ENCODE data around the gene MIPOL1. TPM values are rescaled to one million over a fixed set of nuclear protein-coding genes. Genes with fewer than 3 reads are reported as not detected.

Gene MIPOL1
- total and polyA plus RNA-seq, 7 donors = 0.77 to 5.6 (median 5.1) TPM

DNA sequence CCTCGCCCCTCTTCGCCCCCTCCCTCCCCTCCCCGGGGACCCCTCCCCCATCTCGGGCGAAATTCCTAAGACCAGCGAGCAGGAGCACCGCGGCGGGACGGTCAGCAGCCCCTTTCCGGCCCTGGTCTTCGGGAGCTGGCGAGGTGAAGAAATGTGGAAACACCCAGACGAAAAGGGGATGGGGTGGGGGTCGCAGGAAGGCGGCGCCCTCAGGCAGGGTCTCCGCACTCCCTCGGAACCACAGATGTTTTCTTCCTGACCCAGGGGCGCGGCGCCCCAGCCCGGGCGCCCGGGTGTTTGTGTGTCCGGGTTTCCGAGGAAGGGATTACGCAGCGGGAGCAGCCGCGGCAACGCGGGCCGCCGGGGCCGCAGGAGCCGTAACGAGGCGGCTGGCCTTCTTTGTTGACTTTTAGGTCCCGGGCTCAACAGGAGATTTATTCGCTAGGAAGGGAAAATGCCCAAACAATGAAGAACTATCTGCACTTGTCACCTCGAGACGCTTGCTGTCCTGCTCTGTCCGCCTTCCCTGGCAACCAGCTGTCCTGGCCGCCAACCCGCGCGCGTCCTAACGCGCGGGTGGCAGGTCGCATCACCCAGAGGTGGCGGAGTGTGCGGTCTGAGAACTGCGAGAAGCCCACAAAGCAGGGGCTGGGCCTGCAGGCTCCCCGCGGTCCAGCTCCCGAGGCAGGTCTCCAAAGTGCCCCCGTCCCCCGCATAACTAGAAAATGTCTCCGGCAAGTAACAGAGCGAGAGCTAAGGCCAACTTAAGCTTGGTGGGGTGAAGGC lies 390.3 kb downstream of the MIPOL1 start:
- DNase-seq (no peak), ATAC-seq (no peak)
- no peak overlapping the region for H3K27ac ChIP-seq
- no peaks in the 10 kb centered on the region for H3K36me3 ChIP-seq (ENCODE audit: insufficient read depth in 1 of 2, low read depth in 1 of 2)
- H3K27me3 ChIP-seq (ENCODE audit: insufficient read depth in 3 of 3, low read length in 2 of 3) = peaks cover 5 to 98% (median 56%) of the 10 kb centered on the region in 3 donors
- intact Hi-C loops (cut with DNase I) = no loop called here
- peak overlapping the region; percentile 24 for H3K4me3 ChIP-seq
- WGBS, 3 donors = 2 to 5% (median 4%) methylated on average over 53 to 63 of the region's 63 CpGs
- no peak for TF ChIP-seq CTCF (IDR thresholded peaks at IDR 0.05)
- peaks cover 8% of the 10 kb centered on the region for H3K4me1 ChIP-seq
- no peaks in the 10 kb centered on the region for H3K9me3 ChIP-seq

GRCh38 chr14:37588667-37588955 lies 390.9 kb downstream of the MIPOL1 start:
- no peak for DNase-seq
- no peak overlapping the region for H3K4me3 ChIP-seq

GRCh38 chr14:37588956-37589714 lies 391.4 kb downstream of the MIPOL1 start:
- Histone ChIP-seq H3K9me3 (no peaks in the 10 kb centered on the region), H3K36me3 (ENCODE audit: insufficient read depth in 1 of 2, low read depth in 1 of 2) (no peaks in the 10 kb centered on the region), H3K4me3 (no peak overlapping the region), H3K27me3 (ENCODE audit: insufficient read depth in 3 of 3, low read length in 2 of 3) (peaks cover 5 to 99% (median 48%) of the 10 kb centered on the region in 3 donors), H3K27ac (no peak overlapping the region), H3K4me1 (peaks cover 7% of the 10 kb centered on the region)
- intact Hi-C loops (cut with DNase I) = no loop called here
- no peak for DNase-seq
- TF ChIP-seq CTCF (IDR thresholded peaks at IDR 0.05) = no peak
- 24 to 28% (median 27%) methylated on average over 16 of the region's 16 CpGs for WGBS, 3 donors
- ATAC-seq = no peak

More at GRCh38 chr14:37588667-37588955, 390.9 kb downstream of the MIPOL1 start:
- Histone ChIP-seq H3K27ac (no peak overlapping the region), H3K27me3 (ENCODE audit: insufficient read depth in 3 of 3, low read length in 2 of 3) (peaks cover 5 to 99% (median 52%) of the 10 kb centered on the region in 3 donors), H3K9me3 (no peaks in the 10 kb centered on the region), H3K36me3 (ENCODE audit: insufficient read depth in 1 of 2, low read depth in 1 of 2) (no peaks in the 10 kb centered on the region), H3K4me1 (peaks cover 8% of the 10 kb centered on the region)
- no peak for TF ChIP-seq CTCF (IDR thresholded peaks at IDR 0.05)
- 26 to 34% (median 34%) methylated on average over 6 of the region's 6 CpGs for WGBS, 3 donors
- intact Hi-C loops (cut with DNase I) = no loop called here
- no peak for ATAC-seq

DNA sequence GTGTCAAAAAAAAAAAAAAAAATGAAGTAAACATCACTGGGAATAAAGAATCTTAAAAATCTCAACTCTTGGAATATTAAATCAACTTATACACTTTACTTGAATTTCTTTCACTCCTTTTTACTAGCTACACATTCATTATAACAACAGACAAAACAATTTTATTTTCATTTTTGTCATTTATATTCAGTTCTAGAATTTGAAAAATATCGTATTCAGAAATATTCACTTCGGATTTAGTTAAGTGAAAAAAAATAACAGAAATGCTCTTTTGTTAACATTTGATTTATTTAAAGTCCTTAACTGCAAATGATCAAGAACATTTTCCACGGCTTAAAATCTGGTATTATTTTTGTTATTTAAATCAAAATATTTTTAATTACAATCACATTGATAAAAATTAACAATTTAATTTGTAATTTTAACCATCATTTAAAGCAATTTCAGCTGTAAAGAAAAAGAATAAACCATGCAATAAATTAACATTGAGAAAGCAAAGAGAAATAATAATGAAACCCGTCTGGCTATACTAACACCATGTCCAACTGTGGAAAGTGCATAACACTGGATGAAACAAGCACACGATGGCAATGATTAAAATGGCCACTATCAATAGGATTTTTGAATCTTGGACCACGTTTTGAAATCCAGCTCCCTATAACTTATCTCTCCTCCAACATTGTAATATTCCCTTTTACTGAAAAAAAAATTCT lies 392.1 kb downstream of the MIPOL1 start:
- no peak for TF ChIP-seq CTCF (IDR thresholded peaks at IDR 0.05)
- DNase-seq (no peak), ATAC-seq (no peak)
- H3K27ac ChIP-seq = no peak overlapping the region
- intact Hi-C loops (cut with DNase I) = loop anchor here in 1 of 2 donors (10.0 kb wide), 1 partner anchor 345 kb away; no protein-coding TSS in a partner anchor
- no peak overlapping the region for H3K4me3 ChIP-seq
- H3K36me3 ChIP-seq (ENCODE audit: insufficient read depth in 1 of 2, low read depth in 1 of 2) = no peaks in the 10 kb centered on the region
- H3K27me3 ChIP-seq (ENCODE audit: insufficient read depth in 3 of 3, low read length in 2 of 3) = peaks cover 5 to 99% (median 47%) of the 10 kb centered on the region in 3 donors
- no peaks in the 10 kb centered on the region for H3K9me3 ChIP-seq
- 18 to 25% (median 20%) methylated on average over 6 of the region's 6 CpGs for WGBS, 3 donors
- peaks cover 6% of the 10 kb centered on the region for H3K4me1 ChIP-seq

All from psoas muscle (tissue), 8 donors.